ENCODE measurements around the gene CLDN4. TPM values are rescaled to one million over a fixed set of nuclear protein-coding genes. Genes with fewer than 3 reads are reported as not detected.
"Not testable (repeated sequence)": the region's sequence is repeated elsewhere in the genome, so short reads cannot be mapped to it uniquely, and the experiment has no call there.

The CLDN4 gene
- total RNA-seq, 1 experiment from 2014 or later = 15.6 TPM

DNA sequence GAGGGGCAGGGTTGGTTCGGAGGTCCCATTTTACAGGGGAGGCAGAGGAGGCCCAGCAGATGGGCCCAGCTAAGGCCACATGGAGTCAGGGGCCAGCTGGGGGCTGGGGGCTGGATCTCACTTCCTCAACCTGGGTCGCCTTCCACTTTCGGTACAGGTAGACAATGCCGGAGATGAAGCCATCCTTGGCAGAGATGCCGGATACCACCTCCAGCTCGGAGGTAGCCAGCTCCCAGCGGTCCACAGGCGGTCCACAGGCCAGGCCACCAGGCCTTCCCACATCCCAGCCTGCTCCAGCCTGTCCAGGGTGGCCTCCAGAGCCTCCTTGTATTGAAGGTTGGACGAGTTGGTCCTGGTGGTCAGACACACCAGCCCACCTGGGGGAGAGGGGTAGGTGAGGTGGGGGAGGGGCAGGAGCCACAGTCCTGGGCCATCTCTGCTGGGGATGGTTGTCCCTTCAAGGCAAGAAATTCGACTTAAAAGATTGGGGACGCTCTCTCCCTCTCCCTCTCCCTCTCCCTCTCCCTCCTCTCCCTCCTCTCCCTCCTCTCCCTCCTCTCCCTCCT is 3.9 kb downstream of the CLDN4 start:
- Histone ChIP-seq H4K5ac (ENCODE audit: insufficient read length, low read depth, low read length) (no peak overlapping the region), H3K79me1 (ENCODE audit: insufficient read depth, low read depth, low read length, poor library complexity, severe bottlenecking) (no peaks in the 10 kb centered on the region), H3K4ac (ENCODE audit: low read depth, low read length) (no peak overlapping the region), H2AFZ (ENCODE audit: low read length) (no peak overlapping the region), H3K23ac (ENCODE audit: insufficient read length, low read depth, low read length) (no peak overlapping the region), H3K18ac (ENCODE audit: insufficient read length, low read depth, low read length) (no peak overlapping the region), H2BK120ac (ENCODE audit: low read depth, low read length, poor library complexity, severe bottlenecking) (no peak overlapping the region), H3K14ac (ENCODE audit: insufficient read depth, low read length) (no peak overlapping the region), H3K4me1 (ENCODE audit: insufficient read depth, low read length) (peaks cover 7% of the 10 kb centered on the region), H4K20me1 (ENCODE audit: control insufficient read depth, insufficient read depth, insufficient read length) (no peaks in the 10 kb centered on the region), H3K56ac (ENCODE audit: insufficient read length, low read depth, low read length) (no peak overlapping the region), H2BK15ac (ENCODE audit: low read depth, low read length) (no peak overlapping the region), H3T11ph (ENCODE audit: low read length) (no peak overlapping the region), H2AK5ac (ENCODE audit: insufficient read length, low read length) (no peak overlapping the region), H2BK12ac (ENCODE audit: insufficient read length, low read depth, low read length) (no peak overlapping the region), H2BK5ac (ENCODE audit: insufficient read length, low read length) (no peak overlapping the region), H3K23me2 (ENCODE audit: insufficient read length, low read depth, low read length, poor library complexity, severe bottlenecking) (peaks cover 9% of the 10 kb centered on the region), H3K4me2 (ENCODE audit: insufficient read depth, insufficient read length, low read length) (no peak overlapping the region), H3K9ac (ENCODE audit: extremely low read depth, insufficient read length, low read length) (no peak overlapping the region), H3K9me3 (ENCODE audit: control insufficient read depth, low read depth, low read length) (no peaks in the 10 kb centered on the region), H3K27me3 (ENCODE audit: insufficient read depth, low read length) (no peaks in the 10 kb centered on the region), H4K91ac (ENCODE audit: insufficient read length, low read depth, low read length) (no peak overlapping the region), H3K79me2 (ENCODE audit: insufficient read depth, low read length) (no peaks in the 10 kb centered on the region), H2BK20ac (ENCODE audit: low read depth, low read length, poor library complexity, severe bottlenecking) (no peak overlapping the region), H4K8ac (replicated peaks; ENCODE audit: insufficient read length, low read depth, low read length) (no peak overlapping the region), H3K27ac (ENCODE audit: insufficient read length, low read depth, low read length) (no peak overlapping the region)
- peak; percentile 27 for DNase-seq
- Mint-ChIP-seq H3K36me3 (ENCODE audit: insufficient read depth in 1 of 3, low read depth in 3 of 3) (peaks cover 2 to 7% (median 5%) of the 10 kb centered on the region in 3 experiments; a peak in 4 of 7 replicates), H3K27me3 (ENCODE audit: low read depth) (peaks cover 7% of the 10 kb centered on the region), H3K27ac (no peak overlapping the region), H3K9me3 (peaks cover 0 to 4% of the 10 kb centered on the region in 2 experiments; a peak in 3 of 5 replicates), H3K4me1 (peaks cover 39 to 42% of the 10 kb centered on the region in 2 experiments), H3K4me3 (no peak overlapping the region)
- TF ChIP-seq, protein P1, sequence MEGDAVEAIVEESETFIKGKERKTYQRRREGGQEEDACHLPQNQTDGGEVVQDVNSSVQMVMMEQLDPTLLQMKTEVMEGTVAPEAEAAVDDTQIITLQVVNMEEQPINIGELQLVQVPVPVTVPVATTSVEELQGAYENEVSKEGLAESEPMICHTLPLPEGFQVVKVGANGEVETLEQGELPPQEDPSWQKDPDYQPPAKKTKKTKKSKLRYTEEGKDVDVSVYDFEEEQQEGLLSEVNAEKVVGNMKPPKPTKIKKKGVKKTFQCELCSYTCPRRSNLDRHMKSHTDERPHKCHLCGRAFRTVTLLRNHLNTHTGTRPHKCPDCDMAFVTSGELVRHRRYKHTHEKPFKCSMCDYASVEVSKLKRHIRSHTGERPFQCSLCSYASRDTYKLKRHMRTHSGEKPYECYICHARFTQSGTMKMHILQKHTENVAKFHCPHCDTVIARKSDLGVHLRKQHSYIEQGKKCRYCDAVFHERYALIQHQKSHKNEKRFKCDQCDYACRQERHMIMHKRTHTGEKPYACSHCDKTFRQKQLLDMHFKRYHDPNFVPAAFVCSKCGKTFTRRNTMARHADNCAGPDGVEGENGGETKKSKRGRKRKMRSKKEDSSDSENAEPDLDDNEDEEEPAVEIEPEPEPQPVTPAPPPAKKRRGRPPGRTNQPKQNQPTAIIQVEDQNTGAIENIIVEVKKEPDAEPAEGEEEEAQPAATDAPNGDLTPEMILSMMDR (conservative IDR thresholded peaks at IDR 0.05) = no peak
- WGBS (ENCODE audit: extremely low coverage, insufficient read length, low lambda C conversion rate) = no CpG with 5 or more reads among the region's 11 CpGs

DNA sequence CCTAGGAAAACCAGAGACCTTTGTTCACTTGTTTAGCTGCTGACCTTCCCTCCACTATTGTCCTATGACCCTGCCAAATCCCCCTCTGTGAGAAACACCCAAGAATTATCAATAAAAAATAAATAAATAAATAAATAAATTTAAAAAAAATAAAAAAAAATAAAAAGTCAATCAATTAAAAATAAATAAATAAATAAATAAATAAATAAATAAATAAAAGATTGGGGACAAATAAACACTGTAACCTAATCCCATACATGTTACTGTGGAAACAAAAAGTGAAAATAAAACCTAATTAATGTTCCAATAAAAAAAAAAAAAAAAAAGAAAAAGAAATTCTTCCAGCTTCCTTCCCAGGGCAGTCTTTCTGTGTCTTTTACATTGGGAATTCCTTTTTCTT is 6.4 kb downstream of the CLDN4 start:
- H3T11ph ChIP-seq (ENCODE audit: low read length); DNase-seq; H2BK5ac ChIP-seq (ENCODE audit: insufficient read length, low read length); H3K56ac ChIP-seq (ENCODE audit: insufficient read length, low read depth, low read length); H3K79me1 ChIP-seq (ENCODE audit: insufficient read depth, low read depth, low read length, poor library complexity, severe bottlenecking); H3K9ac ChIP-seq (ENCODE audit: extremely low read depth, insufficient read length, low read length); H3K4me2 ChIP-seq (ENCODE audit: insufficient read depth, insufficient read length, low read length); H2BK120ac ChIP-seq (ENCODE audit: low read depth, low read length, poor library complexity, severe bottlenecking); H4K8ac ChIP-seq (replicated peaks; ENCODE audit: insufficient read length, low read depth, low read length); H3K9me3 ChIP-seq (ENCODE audit: control insufficient read depth, low read depth, low read length); H3K27ac Mint-ChIP-seq; H3K14ac ChIP-seq (ENCODE audit: insufficient read depth, low read length); H2AFZ ChIP-seq (ENCODE audit: low read length); H3K4me1 ChIP-seq (ENCODE audit: insufficient read depth, low read length); H2BK15ac ChIP-seq (ENCODE audit: low read depth, low read length); H3K9me3 Mint-ChIP-seq; H3K27me3 Mint-ChIP-seq (ENCODE audit: low read depth); H3K4me3 Mint-ChIP-seq; H3K18ac ChIP-seq (ENCODE audit: insufficient read length, low read depth, low read length); H3K27ac ChIP-seq (ENCODE audit: insufficient read length, low read depth, low read length); H2BK12ac ChIP-seq (ENCODE audit: insufficient read length, low read depth, low read length); H4K91ac ChIP-seq (ENCODE audit: insufficient read length, low read depth, low read length); H2AK5ac ChIP-seq (ENCODE audit: insufficient read length, low read length); H3K79me2 ChIP-seq (ENCODE audit: insufficient read depth, low read length); H3K4ac ChIP-seq (ENCODE audit: low read depth, low read length); H3K27me3 ChIP-seq (ENCODE audit: insufficient read depth, low read length); H3K23me2 ChIP-seq (ENCODE audit: insufficient read length, low read depth, low read length, poor library complexity, severe bottlenecking); H4K20me1 ChIP-seq (ENCODE audit: control insufficient read depth, insufficient read depth, insufficient read length); H4K5ac ChIP-seq (ENCODE audit: insufficient read length, low read depth, low read length); H3K23ac ChIP-seq (ENCODE audit: insufficient read length, low read depth, low read length); H2BK20ac ChIP-seq (ENCODE audit: low read depth, low read length, poor library complexity, severe bottlenecking): not testable (repeated sequence)
- Mint-ChIP-seq H3K36me3 (ENCODE audit: insufficient read depth in 1 of 3, low read depth in 3 of 3) (peaks cover 2 to 18% (median 5%) of the 10 kb centered on the region in 3 experiments; a peak in 4 of 7 replicates), H3K4me1 (peaks cover 19 to 29% of the 10 kb centered on the region in 2 experiments)
